ENCODE data around the gene NRARP. TPM values are rescaled to one million over a fixed set of nuclear protein-coding genes. Genes with fewer than 3 reads are reported as not detected.

NRARP gene
- polyA plus RNA-seq, 3 donors: 15.4 TPM; not detected in 2

GRCh38 chr9:137273095-137273490 is 29.0 kb downstream of the NRARP start:
- Histone ChIP-seq H3K79me2 (ENCODE audit: insufficient read depth, low read length) (peaks cover 22% of the 10 kb centered on the region), H3K4me1 (ENCODE audit: control insufficient read depth in 1 of 2, insufficient read depth in 2 of 2, low read length in 2 of 2) (peaks cover 44 to 57% of the 10 kb centered on the region in 2 donors), H3K27me3 (ENCODE audit: control insufficient read depth in 2 of 2, insufficient read depth in 2 of 2, low read length in 2 of 2) (no peaks in the 10 kb centered on the region), H3K4me3 (replicated peaks in 1 of 3; ENCODE audit: low read depth in 2 of 3, low read length in 3 of 3) (no peak overlapping the region), H4K20me1 (ENCODE audit: insufficient read depth, low read length) (peaks cover 29% of the 10 kb centered on the region), H3K27ac (ENCODE audit: low read depth in 1 of 2, low read length in 2 of 2) (no peak overlapping the region), H2AFZ (ENCODE audit: insufficient read depth, low read depth, low read length, poor library complexity, severe bottlenecking) (no peak overlapping the region), H3K9ac (ENCODE audit: insufficient read depth, low read length, poor library complexity, severe bottlenecking) (no peak overlapping the region), H3K4me2 (replicated peaks; ENCODE audit: extremely low read depth, low read length, poor library complexity, severe bottlenecking) (no peak overlapping the region), H3K9me3 (replicated peaks in 1 of 2; ENCODE audit: control insufficient read depth in 1 of 2, insufficient read depth in 1 of 2, low read length in 2 of 2) (no peaks in the 10 kb centered on the region), H3K36me3 (replicated peaks in 1 of 2; ENCODE audit: control insufficient read depth in 1 of 2, insufficient read depth in 2 of 2, low read length in 2 of 2) (peaks cover 16 to 56% of the 10 kb centered on the region in 2 donors)
- no peak overlapping the region for H3K4me3 Mint-ChIP-seq
- peaks cover 22 to 53% of the 10 kb centered on the region in 2 donors for H3K36me3 Mint-ChIP-seq
- WGBS (ENCODE audit: insufficient coverage): 95% methylated on average over 13 of the region's 13 CpGs
- intact Hi-C loops (cut with micrococcal nuclease): no loop called here
- no peak for DNase-seq
- H3K27me3 Mint-ChIP-seq (ENCODE audit: low read depth in 3 of 3): peaks cover 0 to 4% (median 2%) of the 10 kb centered on the region in 3 donors
- no peak overlapping the region for H3K27ac Mint-ChIP-seq
- no peak for TF ChIP-seq CTCF (IDR thresholded peaks at IDR 0.05)
- peaks cover 50% of the 10 kb centered on the region for H3K4me1 Mint-ChIP-seq
- H3K9me3 Mint-ChIP-seq: no peaks in the 10 kb centered on the region

- H3K27me3 ChIP-seq (ENCODE audit: control insufficient read depth in 2 of 2, insufficient read depth in 2 of 2, low read length in 2 of 2): no peaks in the 10 kb centered on the region
- H2AFZ ChIP-seq (ENCODE audit: insufficient read depth, low read depth, low read length, poor library complexity, severe bottlenecking): no peak overlapping the region
- Mint-ChIP-seq H3K36me3 (peaks cover 26 to 59% of the 10 kb centered on the region in 2 donors), H3K27me3 (ENCODE audit: low read depth in 3 of 3) (peaks cover 0 to 4% (median 2%) of the 10 kb centered on the region in 3 donors), H3K4me1 (peaks cover 56% of the 10 kb centered on the region), H3K27ac (no peak overlapping the region), H3K9me3 (no peaks in the 10 kb centered on the region), H3K4me3 (no peak overlapping the region)
- WGBS (ENCODE audit: insufficient coverage): 93% methylated on average over 39 of the region's 39 CpGs
- H3K9me3 ChIP-seq (replicated peaks in 1 of 2; ENCODE audit: control insufficient read depth in 1 of 2, insufficient read depth in 1 of 2, low read length in 2 of 2): no peaks in the 10 kb centered on the region
- H3K4me2 ChIP-seq (replicated peaks; ENCODE audit: extremely low read depth, low read length, poor library complexity, severe bottlenecking): no peak overlapping the region
- peaks cover 16 to 60% of the 10 kb centered on the region in 2 donors for H3K36me3 ChIP-seq (replicated peaks in 1 of 2; ENCODE audit: control insufficient read depth in 1 of 2, insufficient read depth in 2 of 2, low read length in 2 of 2)
- H4K20me1 ChIP-seq (ENCODE audit: insufficient read depth, low read length): peaks cover 24% of the 10 kb centered on the region
- intact Hi-C loops (cut with micrococcal nuclease): no loop called here
- DNase-seq: no peak
- no peak overlapping the region for H3K27ac ChIP-seq (ENCODE audit: low read depth in 1 of 2, low read length in 2 of 2)
- peaks cover 50 to 57% of the 10 kb centered on the region in 2 donors for H3K4me1 ChIP-seq (ENCODE audit: control insufficient read depth in 1 of 2, insufficient read depth in 2 of 2, low read length in 2 of 2)
- H3K79me2 ChIP-seq (ENCODE audit: insufficient read depth, low read length): peaks cover 18% of the 10 kb centered on the region
- H3K4me3 ChIP-seq (replicated peaks in 1 of 3; ENCODE audit: low read depth in 2 of 3, low read length in 3 of 3): no peak overlapping the region
- TF ChIP-seq CTCF (IDR thresholded peaks at IDR 0.05): no peak
- H3K9ac ChIP-seq (ENCODE audit: insufficient read depth, low read length, poor library complexity, severe bottlenecking): no peak overlapping the region
Measured at GRCh38 chr9:137272241-137273094, 29.6 kb downstream of the NRARP start.
